Calu3 (cell line): ENCODE measurements around the gene DOCK9. TPM values are rescaled to one million over a fixed set of nuclear protein-coding genes. Genes with fewer than 3 reads are reported as not detected.

Experiments
- BruUV-seq: library from RNA; stranded (reverse); fragments of 400-500 nt; replicated peaks from 2 replicates; lab custom pipeline; 2021; lab: Mats Ljungman, UMichigan
- CTCF ChIA-PET: fragments of 300-600 bp; sonication (Branson Sonifier 250); formaldehyde crosslinking; loops from one replicate; lab custom pipeline; 2022; ENCODE audit warnings: antibody characterized with exemption; lab: Charles Lee
- DNase-seq: peaks from one replicate; pipeline ENCODE4 v3.0.0; 2022
- H3K27ac Mint-ChIP-seq: one replicate; pipeline ENCODE4 v1.8.0; 2022; ENCODE audit warnings: mixed read lengths; ENCODE audit not compliant: unreplicated experiment
- H3K27me3 Mint-ChIP-seq: one replicate; pipeline ENCODE4 v1.8.0; 2022; ENCODE audit warnings: mixed read lengths; ENCODE audit not compliant: unreplicated experiment
- H3K36me3 Mint-ChIP-seq: one replicate; pipeline ENCODE4 v1.8.0; 2022; ENCODE audit warnings: mild to moderate bottlenecking, moderate library complexity, mixed read lengths; ENCODE audit not compliant: insufficient read depth, unreplicated experiment
- H3K4me1 Mint-ChIP-seq: one replicate; pipeline ENCODE4 v1.8.0; 2022; ENCODE audit warnings: mild to moderate bottlenecking, low read depth, mixed read lengths; ENCODE audit not compliant: unreplicated experiment
- H3K4me3 Mint-ChIP-seq: one replicate; pipeline ENCODE4 v1.8.0; 2022; ENCODE audit warnings: mild to moderate bottlenecking, low read depth, moderate library complexity, mixed read lengths; ENCODE audit not compliant: unreplicated experiment
- H3K9me3 Mint-ChIP-seq: one replicate; pipeline ENCODE4 v1.8.0; 2022; ENCODE audit warnings: low read depth, mixed read lengths; ENCODE audit not compliant: unreplicated experiment
- CTCF ChIP-seq: fragments of 200-600 bp; IDR thresholded peaks from one replicate; pipeline ENCODE4 v1.8.0; 2022; ENCODE audit warnings: antibody characterized with exemption; ENCODE audit not compliant: unreplicated experiment
- intact Hi-C: fragments of 100-400 bp; cut with micrococcal nuclease; formaldehyde crosslinking; loops from one replicate; pipeline ENCODE4 v1.10.0; 2022; ENCODE audit not compliant: unreplicated experiment
- total RNA-seq: library from RNA; stranded (reverse); gene quantifications from 2 replicates; pipeline ENCODE4 v1.2.3, GENCODE V29; 2022

Gene DOCK9
- total RNA-seq, 1 experiment from 2014 or later, result 26.2 TPM

GRCh38 chr13:98775844-98776598, 201.8 kb downstream of the DOCK9 start:
- no peaks in the 10 kb centered on the region for H3K27me3 Mint-ChIP-seq
- no peak overlapping the region for H3K27ac Mint-ChIP-seq
- no peaks in the 10 kb centered on the region for H3K9me3 Mint-ChIP-seq
- BruUV-seq, result no TSS peak
- no peaks in the 10 kb centered on the region for H3K36me3 Mint-ChIP-seq
- no peaks in the 10 kb centered on the region for H3K4me1 Mint-ChIP-seq
- no peak overlapping the region for H3K4me3 Mint-ChIP-seq
- CTCF ChIA-PET, result no interaction called here
- TF ChIP-seq CTCF, result no peak
- intact Hi-C loops, result no loop called here
- peak; percentile 58 for DNase-seq

- no peak overlapping the region for H3K4me3 Mint-ChIP-seq
- BruUV-seq, result no TSS peak
- H3K9me3 Mint-ChIP-seq, result no peaks in the 10 kb centered on the region
- no peaks in the 10 kb centered on the region for H3K27me3 Mint-ChIP-seq
- no peaks in the 10 kb centered on the region for H3K36me3 Mint-ChIP-seq
- no peak for TF ChIP-seq CTCF
- CTCF ChIA-PET, result interaction anchor here (0.6 kb wide), 1 partner anchor 420 kb away, joined by 3 read pairs; no protein-coding TSS in a partner anchor
- intact Hi-C loops, result no loop called here
- H3K27ac Mint-ChIP-seq, result no peak overlapping the region
- DNase-seq, result no peak
- H3K4me1 Mint-ChIP-seq, result no peaks in the 10 kb centered on the region
These were observed 202.5 kb downstream of the DOCK9 start for GRCh38 chr13:98775386-98775785.

GRCh38 chr13:98774776-98775175, 203.1 kb downstream of the DOCK9 start:
- DNase-seq, result no peak
- Mint-ChIP-seq H3K9me3 (no peaks in the 10 kb centered on the region), H3K4me3 (no peak overlapping the region), H3K27me3 (no peaks in the 10 kb centered on the region), H3K27ac (no peak overlapping the region), H3K4me1 (no peaks in the 10 kb centered on the region), H3K36me3 (no peaks in the 10 kb centered on the region)
- intact Hi-C loops, result no loop called here
- no peak for TF ChIP-seq CTCF
- BruUV-seq, result no TSS peak
- CTCF ChIA-PET, result interaction anchor here (0.6 kb wide), 1 partner anchor 421 kb away, joined by 3 read pairs; no protein-coding TSS in a partner anchor

GRCh38 chr13:98773921-98774320, 203.9 kb downstream of the DOCK9 start:
- no TSS peak for BruUV-seq
- Mint-ChIP-seq H3K4me3 (no peak overlapping the region), H3K27ac (no peak overlapping the region), H3K9me3 (no peaks in the 10 kb centered on the region), H3K27me3 (no peaks in the 10 kb centered on the region), H3K36me3 (no peaks in the 10 kb centered on the region), H3K4me1 (no peaks in the 10 kb centered on the region)
- intact Hi-C loops, result no loop called here
- no peak for DNase-seq
- TF ChIP-seq CTCF, result no peak
- CTCF ChIA-PET, result no interaction called here
